H9 (cell line): Measurements from ENCODE around the gene CLTCL1. TPM values are rescaled to one million over a fixed set of nuclear protein-coding genes. Genes with fewer than 3 reads are reported as not detected.
A peak's percentile ranks its signal among the peaks of the same experiment; 100 is the strongest.

Experiments used
- DNase-seq: peaks from one replicate; pipeline ENCODE4 v3.0.0-alpha.2; 2017
- H2AFZ ChIP-seq: one replicate; pipeline ENCODE4 v1.6.1; 2013; ENCODE audit warnings: mild to moderate bottlenecking, low read length, control low read depth, moderate library complexity
- H2AK5ac ChIP-seq: 2 replicates; pipeline ENCODE4 v1.6.1; 2013; ENCODE audit warnings: low read length, control low read depth, mixed read lengths; ENCODE audit not compliant: insufficient read length
- H2BK120ac ChIP-seq: one replicate; pipeline ENCODE4 v1.6.1; 2013; ENCODE audit warnings: low read depth, mild to moderate bottlenecking, low read length, control low read depth, inconsistent platforms; ENCODE audit not compliant: poor library complexity, severe bottlenecking
- H2BK12ac ChIP-seq: 2 replicates; pipeline ENCODE4 v1.6.1; 2013; ENCODE audit warnings: low read length, control low read depth, mixed read lengths, low read depth; ENCODE audit not compliant: insufficient read length
- H2BK15ac ChIP-seq: 2 replicates; pipeline ENCODE4 v1.6.1; 2013; ENCODE audit warnings: low read depth, low read length, control low read depth
- H2BK20ac ChIP-seq: one replicate; pipeline ENCODE4 v1.6.1; 2013; ENCODE audit warnings: low read depth, mild to moderate bottlenecking, low read length, control low read depth, inconsistent platforms; ENCODE audit not compliant: poor library complexity, severe bottlenecking
- H2BK5ac ChIP-seq: 2 replicates; pipeline ENCODE4 v1.6.1; 2013; ENCODE audit warnings: low read length, control low read depth, mixed read lengths; ENCODE audit not compliant: insufficient read length
- H3K14ac ChIP-seq: 2 replicates; pipeline ENCODE4 v1.6.1; 2013; ENCODE audit warnings: low read length, control low read depth; ENCODE audit not compliant: insufficient read depth
- H3K18ac ChIP-seq: 2 replicates; pipeline ENCODE4 v1.6.1; 2013; ENCODE audit warnings: low read depth, mild to moderate bottlenecking, mixed read lengths, low read length, control low read depth; ENCODE audit not compliant: insufficient read length
- H3K23ac ChIP-seq: 2 replicates; pipeline ENCODE4 v1.6.1; 2013; ENCODE audit warnings: low read length, control low read depth, mixed read lengths, low read depth; ENCODE audit not compliant: insufficient read length
- H3K23me2 ChIP-seq: 2 replicates; pipeline ENCODE4 v1.6.1; 2013; ENCODE audit warnings: low read depth, mild to moderate bottlenecking, mixed read lengths, low read length, control low read depth; ENCODE audit not compliant: insufficient read length, poor library complexity, severe bottlenecking
- H3K27ac ChIP-seq: 2 replicates; pipeline ENCODE4 v1.5.1; 2013; ENCODE audit warnings: low read length, control low read depth, mixed read lengths, low read depth; ENCODE audit not compliant: insufficient read length
- H3K27me3 ChIP-seq: 2 replicates; pipeline ENCODE4 v1.6.1; 2013; ENCODE audit warnings: low read length, control low read depth, inconsistent platforms; ENCODE audit not compliant: insufficient read depth
- H3K4ac ChIP-seq: 2 replicates; pipeline ENCODE4 v1.6.1; 2013; ENCODE audit warnings: low read depth, mild to moderate bottlenecking, control low read depth, inconsistent platforms, low read length, moderate library complexity
- H3K4me1 ChIP-seq: 2 replicates; pipeline ENCODE4 v1.6.1; 2013; ENCODE audit warnings: low read length, control low read depth, inconsistent platforms; ENCODE audit not compliant: insufficient read depth
- H3K4me2 ChIP-seq: 2 replicates; pipeline ENCODE4 v1.6.1; 2013; ENCODE audit warnings: low read length, control low read depth, mixed read lengths; ENCODE audit not compliant: insufficient read length, insufficient read depth
- H3K56ac ChIP-seq: 2 replicates; pipeline ENCODE4 v1.6.1; 2013; ENCODE audit warnings: low read depth, mild to moderate bottlenecking, mixed read lengths, low read length, control low read depth; ENCODE audit not compliant: insufficient read length
- H3K79me1 ChIP-seq: 2 replicates; pipeline ENCODE4 v1.6.1; 2013; ENCODE audit warnings: low read depth, mild to moderate bottlenecking, moderate library complexity, low read length, control low read depth, inconsistent platforms; ENCODE audit not compliant: insufficient read depth, poor library complexity, severe bottlenecking
- H3K79me2 ChIP-seq: 2 replicates; pipeline ENCODE4 v1.6.1; 2013; ENCODE audit warnings: low read length, control low read depth, inconsistent platforms; ENCODE audit not compliant: insufficient read depth
- H3K9ac ChIP-seq: 2 replicates; pipeline ENCODE4 v1.6.1; 2013; ENCODE audit warnings: low read length, control low read depth, mixed read lengths; ENCODE audit not compliant: insufficient read length; ENCODE audit errors: extremely low read depth
- H3K9me3 ChIP-seq: one replicate; pipeline ENCODE4 v1.6.1; 2013; ENCODE audit warnings: low read depth, low read length, inconsistent platforms; ENCODE audit not compliant: control insufficient read depth
- H3T11ph ChIP-seq: one replicate; pipeline ENCODE4 v1.6.1; 2013; ENCODE audit warnings: mild to moderate bottlenecking, low read length, control low read depth, inconsistent platforms
- H4K20me1 ChIP-seq: one replicate; pipeline ENCODE4 v1.6.1; 2013; ENCODE audit not compliant: control insufficient read depth, insufficient read length, insufficient read depth
- H4K5ac ChIP-seq: 2 replicates; pipeline ENCODE4 v1.6.1; 2013; ENCODE audit warnings: low read depth, mild to moderate bottlenecking, mixed read lengths, low read length, control low read depth; ENCODE audit not compliant: insufficient read length
- H4K8ac ChIP-seq: replicated peaks from 2 replicates; pipeline ENCODE4 v1.6.1; 2013; ENCODE audit warnings: low read length, control low read depth, mixed read lengths, low read depth; ENCODE audit not compliant: insufficient read length
- H4K91ac ChIP-seq: 2 replicates; pipeline ENCODE4 v1.6.1; 2013; ENCODE audit warnings: low read depth, mild to moderate bottlenecking, moderate library complexity, mixed read lengths, low read length, control low read depth; ENCODE audit not compliant: insufficient read length
- H3K27ac Mint-ChIP-seq, 3 experiments: 2 replicates in 2 of 3; 3 replicates in 1 of 3; pipeline ENCODE4 v1.8.0; 2020 to 2021; ENCODE audit warnings: mixed read lengths in 3 of 3, mild to moderate bottlenecking in 1 of 3, moderate library complexity in 1 of 3
- H3K27me3 Mint-ChIP-seq: 2 replicates; pipeline ENCODE4 v1.8.0; 2021; ENCODE audit warnings: low read depth, mild to moderate bottlenecking, moderate library complexity, mixed read lengths
- H3K36me3 Mint-ChIP-seq, 3 experiments: 2 replicates in 2 of 3; 3 replicates in 1 of 3; pipeline ENCODE4 v1.8.0; 2020 to 2021; ENCODE audit warnings: low read depth in 3 of 3, mixed read lengths in 3 of 3; ENCODE audit not compliant: insufficient read depth in 1 of 3
- H3K4me1 Mint-ChIP-seq, 2 experiments: 2 replicates each; pipeline ENCODE4 v1.8.0; 2020; ENCODE audit warnings: mixed read lengths in 2 of 2
- H3K4me3 Mint-ChIP-seq, 2 experiments: 2 replicates in 1 of 2; 3 replicates in 1 of 2; pipeline ENCODE4 v1.8.0; 2020 to 2021; ENCODE audit warnings: mild to moderate bottlenecking in 2 of 2, mixed read lengths in 2 of 2, moderate library complexity in 1 of 2
- H3K9me3 Mint-ChIP-seq, 2 experiments: 2 replicates in 1 of 2; 3 replicates in 1 of 2; pipeline ENCODE4 v1.8.0; 2020; ENCODE audit warnings: mild to moderate bottlenecking in 2 of 2, mixed read lengths in 2 of 2, moderate library complexity in 1 of 2
- CTCF ChIP-seq: fragments of 200-600 bp; sonication (generic); conservative IDR thresholded peaks from 3 replicates; pipeline ENCODE4 v1.8.0; 2021; ENCODE audit warnings: antibody characterized with exemption, mild to moderate bottlenecking
- WGBS: extraction: QIAGEN DNeasy Blood & Tissue Kit; methylation state at CpG from one replicate; pipeline ENCODE4 v1.1.7; 2013; ENCODE audit warnings: missing lambda C conversion rate, low lambda C conversion rate, mixed read lengths; ENCODE audit not compliant: insufficient read length; ENCODE audit errors: extremely low coverage; 5-methylcytosine and 5-hydroxymethylcytosine counted together
- total RNA-seq: library from RNA; stranded (reverse); gene quantifications from 2 replicates; pipeline ENCODE4 v1.2.1, GENCODE V29; 2021

The CLTCL1 gene
- total RNA-seq, 1 experiment from 2014 or later: 11.1 TPM

GRCh38 chr22:19182472-19183157 lies 108.9 kb downstream of the CLTCL1 start:
- 0 out of 7 replicates have a peak, but pooled peaks cover 0 to 2% (median 0%) of the 10 kb centered on the region in 3 experiments for H3K36me3 Mint-ChIP-seq
- no CpG with 5 or more reads among the region's 9 CpGs for WGBS
- H4K5ac ChIP-seq: no peak overlapping the region
- H3K4me1 ChIP-seq: no peaks in the 10 kb centered on the region; the same call in 1 of the 2 replicates
- peak overlapping the region in 2 of 3 experiments; percentile 23 to 67; a peak in 2 of 7 replicates for H3K27ac Mint-ChIP-seq
- no peak overlapping the region for H3K4me2 ChIP-seq
- H3K9ac ChIP-seq: no peak overlapping the region
- H4K20me1 ChIP-seq: no peaks in the 10 kb centered on the region
- H3K9me3 Mint-ChIP-seq: no peaks in the 10 kb centered on the region
- no peaks in the 10 kb centered on the region for H3K27me3 ChIP-seq
- no peak overlapping the region for H3K18ac ChIP-seq
- no peak overlapping the region for H2BK12ac ChIP-seq
- no peak overlapping the region for H2AK5ac ChIP-seq
- no peak for TF ChIP-seq CTCF
- H2BK15ac ChIP-seq: no peak overlapping the region
- H4K91ac ChIP-seq: no peak overlapping the region
- peaks cover 12 to 14% of the 10 kb centered on the region in 2 experiments for H3K4me1 Mint-ChIP-seq
- no peak overlapping the region for H3K4me3 Mint-ChIP-seq
- H3K23me2 ChIP-seq: peaks cover 5% of the 10 kb centered on the region
- H3K4ac ChIP-seq: no peak overlapping the region
- no peaks in the 10 kb centered on the region for H3K79me1 ChIP-seq
- H4K8ac ChIP-seq: no peak overlapping the region
- H2BK5ac ChIP-seq: no peak overlapping the region
- no peak overlapping the region for H3K27ac ChIP-seq
- no peaks in the 10 kb centered on the region for H3K27me3 Mint-ChIP-seq
- H3K79me2 ChIP-seq: no peaks in the 10 kb centered on the region
- H3K23ac ChIP-seq: no peak overlapping the region
- H3K9me3 ChIP-seq: no peaks in the 10 kb centered on the region
- no peak overlapping the region for H2BK120ac ChIP-seq
- no peak overlapping the region for H3T11ph ChIP-seq
- H3K56ac ChIP-seq: no peak overlapping the region
- H3K14ac ChIP-seq: no peak overlapping the region
- no peak overlapping the region for H2BK20ac ChIP-seq
- H2AFZ ChIP-seq: no peak overlapping the region
- DNase-seq: no peak
